ENCODE measurements around the gene ICA1.

- TF ChIP-seq POLR2A (IDR thresholded peaks at IDR 0.05; ENCODE audit: extremely low read depth, insufficient read length) (no peak), CTCF (IDR thresholded peaks at IDR 0.05; ENCODE audit: low read depth, low read length) (no peak)
Measured at GRCh38 chr7:8213381-8213780, 48.6 kb downstream of the ICA1 start.

All from NB4 (cell line).